CD4-positive, alpha-beta T cell (primary cell): Measurements from ENCODE around the gene SNX25. TPM values are rescaled to one million over a fixed set of nuclear protein-coding genes. Genes with fewer than 3 reads are reported as not detected.

Experiments used
- ATAC-seq: fragments of 200-7000 bp; cut with Tn5 transposase; one replicate; pipeline ENCODE4 v1.10.0; 2022; ENCODE audit warnings: mild to moderate bottlenecking; ENCODE audit not compliant: poor library complexity
- CTCF ChIA-PET: fragments of 350-600 bp; sonication (Branson Sonifier 250); formaldehyde crosslinking; loops from one replicate; lab custom pipeline; 2021; ENCODE audit warnings: antibody characterized with exemption, inconsistent platforms; lab: Charles Lee
- POLR2A ChIA-PET: fragments of 350-600 bp; sonication (Branson Sonifier 250); formaldehyde crosslinking; loops from one replicate; lab custom pipeline; 2021; ENCODE audit warnings: antibody characterized with exemption, inconsistent platforms; lab: Charles Lee
- DNase-seq, 14 experiments: peaks; one replicate each; pipeline ENCODE4 v3.0.0-alpha.2; 2013 to 2020; ENCODE audit warnings: mixed read lengths in 2 of 14
- H3K27ac ChIP-seq, 2 donors: one replicate each; pipeline versions ENCODE4 v1.5.1 to v1.7.0; 2013; ENCODE audit warnings: low read length in 2 of 2, low read depth in 1 of 2, mild to moderate bottlenecking in 1 of 2
- H3K27me3 ChIP-seq, 2 experiments: 1 replicate in 1 of 2; 2 replicates in 1 of 2; pipeline versions ENCODE4 v1.6.1 to v1.7.0; 2013; ENCODE audit warnings: low read length in 2 of 2, control low read depth in 1 of 2, mild to moderate bottlenecking in 1 of 2, moderate library complexity in 1 of 2; ENCODE audit not compliant: insufficient read depth in 2 of 2, control insufficient read depth in 1 of 2
- H3K36me3 ChIP-seq: one replicate; pipeline ENCODE4 v1.6.1; 2013; ENCODE audit warnings: low read length, control low read depth; ENCODE audit not compliant: insufficient read depth
- H3K4me1 ChIP-seq: one replicate; pipeline ENCODE4 v1.6.1; 2013; ENCODE audit warnings: low read length, control low read depth; ENCODE audit not compliant: insufficient read depth
- H3K4me3 ChIP-seq: one replicate; pipeline ENCODE4 v1.5.1; 2013; ENCODE audit warnings: mild to moderate bottlenecking, low read length, moderate library complexity
- H3K9me3 ChIP-seq, 2 experiments: 1 replicate in 1 of 2; 2 replicates in 1 of 2; pipeline versions ENCODE4 v1.6.1 to v1.7.0; 2013; ENCODE audit warnings: low read length in 2 of 2, mild to moderate bottlenecking in 2 of 2, control low read depth in 1 of 2, moderate library complexity in 1 of 2; ENCODE audit not compliant: control insufficient read depth in 1 of 2, insufficient read depth in 1 of 2
- H3K27ac Mint-ChIP-seq: one replicate; pipeline ENCODE4 v1.8.0; 2020; ENCODE audit warnings: mixed read lengths
- H3K27me3 Mint-ChIP-seq: one replicate; pipeline ENCODE4 v1.8.0; 2021; ENCODE audit warnings: mixed read lengths
- H3K36me3 Mint-ChIP-seq: one replicate; pipeline ENCODE4 v1.8.0; 2021; ENCODE audit warnings: low read depth, mixed read lengths
- H3K4me1 Mint-ChIP-seq: one replicate; pipeline ENCODE4 v1.8.0; 2021; ENCODE audit warnings: low read depth, mixed read lengths
- H3K4me3 Mint-ChIP-seq: one replicate; pipeline ENCODE4 v1.8.0; 2020; ENCODE audit warnings: mild to moderate bottlenecking, mixed read lengths
- H3K9me3 Mint-ChIP-seq: one replicate; pipeline ENCODE4 v1.8.0; 2020; ENCODE audit warnings: mixed read lengths
- CTCF ChIP-seq: fragments of 200-600 bp; IDR thresholded peaks from one replicate; pipeline ENCODE4 v1.8.0; 2022; ENCODE audit warnings: antibody characterized with exemption, mild to moderate bottlenecking
- intact Hi-C, 2 experiments: fragments of 100-400 bp; cut with DNase I in 1 of 2; cut with micrococcal nuclease in 1 of 2; formaldehyde crosslinking; loops; one replicate each; pipeline versions ENCODE4 v1.15.1 to v1.9.0; 2023 to 2025; cut with DNase I, micrococcal nuclease
- total RNA-seq, 174 experiments: library from RNA in 2 of 174; stranded (reverse) in 2 of 174; gene quantifications; one replicate each; pipeline ENCODE4 v1.2.3 and lab custom pipeline; 2021 to 2026

The SNX25 gene
- total RNA-seq, 2 experiments from 2014 or later = 7.9 to 9.1 TPM

GRCh38 chr4:185334326-185334725 lies 124.9 kb downstream of the SNX25 start:
- no peaks in the 10 kb centered on the region for H3K9me3 Mint-ChIP-seq
- Histone ChIP-seq H3K36me3 (no peaks in the 10 kb centered on the region), H3K4me1 (no peaks in the 10 kb centered on the region), H3K27ac (no peak overlapping the region), H3K27me3 (no peaks in the 10 kb centered on the region), H3K9me3 (no peaks in the 10 kb centered on the region), H3K4me3 (no peak overlapping the region)
- ChIA-PET CTCF (no interaction called here), POLR2A (no interaction called here)
- no peak overlapping the region for H3K27ac Mint-ChIP-seq
- DNase-seq (no peak), ATAC-seq (no peak)
- no peak for TF ChIP-seq CTCF
- H3K4me1 Mint-ChIP-seq = no peaks in the 10 kb centered on the region
- no peak overlapping the region for H3K4me3 Mint-ChIP-seq
- no peaks in the 10 kb centered on the region for H3K27me3 Mint-ChIP-seq
- H3K36me3 Mint-ChIP-seq = peaks cover 13% of the 10 kb centered on the region
- intact Hi-C loops = no loop called here

- TF ChIP-seq CTCF = no peak
- POLR2A ChIA-PET = no interaction called here
- DNase-seq (no peak), ATAC-seq (no peak)
- Histone ChIP-seq H3K27me3 (no peaks in the 10 kb centered on the region), H3K27ac (no peak overlapping the region), H3K4me3 (no peak overlapping the region), H3K4me1 (peaks cover 5% of the 10 kb centered on the region), H3K36me3 (no peaks in the 10 kb centered on the region), H3K9me3 (no peaks in the 10 kb centered on the region)
- Mint-ChIP-seq H3K4me1 (peaks cover 10% of the 10 kb centered on the region), H3K9me3 (no peaks in the 10 kb centered on the region), H3K36me3 (peaks cover 16% of the 10 kb centered on the region), H3K27me3 (no peaks in the 10 kb centered on the region), H3K4me3 (no peak overlapping the region), H3K27ac (no peak overlapping the region)
- CTCF ChIA-PET = no interaction called here
- intact Hi-C loops = no loop called here
Observed at GRCh38 chr4:185335579-185335978, 126.2 kb downstream of the SNX25 start.

GRCh38 chr4:185339941-185340340 lies 130.5 kb downstream of the SNX25 start:
- ATAC-seq = peak; percentile 62
- CTCF ChIA-PET = no interaction called here
- no peak overlapping the region for H3K27ac Mint-ChIP-seq

More at GRCh38 chr4:185339941-185340340, 130.5 kb downstream of the SNX25 start:
- Mint-ChIP-seq H3K4me3 (no peak overlapping the region), H3K4me1 (peaks cover 28% of the 10 kb centered on the region), H3K27me3 (no peaks in the 10 kb centered on the region), H3K9me3 (no peaks in the 10 kb centered on the region), H3K36me3 (peaks cover 45% of the 10 kb centered on the region)
- intact Hi-C loops = no loop called here
- H3K27ac ChIP-seq = no peak overlapping the region
- no peaks in the 10 kb centered on the region for H3K9me3 ChIP-seq
- POLR2A ChIA-PET = no interaction called here
- no peak for TF ChIP-seq CTCF
- peak in 1 of 14 experiments; percentile 23 for DNase-seq
- no peak overlapping the region for H3K4me3 ChIP-seq
- peaks cover 10% of the 10 kb centered on the region for H3K4me1 ChIP-seq
- peaks cover 4% of the 10 kb centered on the region for H3K36me3 ChIP-seq
- no peaks in the 10 kb centered on the region for H3K27me3 ChIP-seq
